H7 (cell line): Measurements from ENCODE around the gene RGS13. TPM values are rescaled to one million over a fixed set of nuclear protein-coding genes. Genes with fewer than 3 reads are reported as not detected.

Experiments
- DNase-seq: peaks from one replicate; pipeline ENCODE4 v3.0.0; 2012
- H3K27me3 ChIP-seq: 2 replicates; pipeline ENCODE4 v1.6.0; 2011; ENCODE audit warnings: mild to moderate bottlenecking, low read length; ENCODE audit not compliant: control insufficient read depth, insufficient read depth
- H3K36me3 ChIP-seq: replicated peaks from 2 replicates; pipeline ENCODE4 v1.5.1; 2011; ENCODE audit warnings: low read length; ENCODE audit not compliant: control insufficient read depth, insufficient read depth
- H3K4me3 ChIP-seq: 2 replicates; pipeline ENCODE4 v1.5.1; 2011; ENCODE audit warnings: low read depth, mild to moderate bottlenecking, control low read depth, low read length, moderate library complexity; ENCODE audit not compliant: insufficient read depth
- total RNA-seq: library from RNA; depleted of rRNA; stranded (reverse); fragments of >200 nt; shearing (Covaris generic); gene quantifications from 2 replicates; pipeline ENCODE4 v1.2.3, GENCODE V29; 2014

Gene RGS13
- total RNA-seq, 1 experiment from 2014 or later = not detected

- DNase-seq = no peak
- Histone ChIP-seq H3K36me3 (no peaks in the 10 kb centered on the region), H3K27me3 (no peaks in the 10 kb centered on the region), H3K4me3 (no peak overlapping the region)
These were observed 27.3 kb upstream of the RGS13 start for GRCh38 chr1:192608671-192609070.

DNA sequence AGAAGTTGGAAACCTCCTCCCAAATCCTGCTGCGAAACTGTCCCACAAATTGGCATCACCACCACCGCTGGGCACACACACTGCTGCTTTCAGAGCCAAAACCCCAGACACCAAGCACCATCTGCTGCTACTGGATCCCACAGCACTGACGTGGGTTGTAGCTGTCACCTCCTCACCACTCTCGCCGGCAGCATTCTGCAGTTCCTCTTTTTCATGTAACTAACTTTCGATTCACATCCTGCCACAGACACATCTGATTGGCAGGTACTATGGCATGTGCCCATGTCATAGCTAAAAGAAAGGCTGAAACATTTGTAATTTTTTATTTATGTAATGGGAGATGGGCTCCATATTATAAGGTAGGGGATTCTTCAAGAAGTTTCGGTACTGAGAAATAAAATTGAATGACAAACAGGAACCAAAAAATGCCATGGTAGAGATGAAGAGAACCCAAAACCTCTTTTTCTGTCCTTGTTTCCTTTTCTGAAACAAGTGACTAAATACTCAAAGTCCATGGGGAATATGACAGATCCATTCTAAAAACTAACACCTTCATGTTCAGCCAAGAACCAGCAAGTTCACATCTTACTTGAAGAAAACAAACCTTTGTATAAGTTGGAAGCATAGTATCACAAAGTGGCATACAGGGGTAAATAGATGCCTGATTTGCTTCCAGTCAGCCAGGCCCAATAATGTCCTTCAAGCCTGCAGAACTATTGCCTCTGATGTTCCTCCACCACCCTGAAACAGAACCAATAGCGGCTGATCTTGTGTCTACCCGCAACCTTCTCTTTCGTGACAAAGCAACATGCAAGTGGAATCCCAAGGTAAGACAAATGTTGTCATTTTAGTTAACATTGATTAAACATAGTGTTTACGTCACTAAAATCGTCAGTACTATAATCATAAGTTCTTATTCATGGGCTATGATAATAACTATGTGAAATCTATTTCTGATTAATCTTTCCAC is 26.6 kb upstream of the RGS13 start:
- H3K27me3 ChIP-seq = no peaks in the 10 kb centered on the region
- no peak overlapping the region for H3K4me3 ChIP-seq
- no peaks in the 10 kb centered on the region for H3K36me3 ChIP-seq
- no peak for DNase-seq

DNA sequence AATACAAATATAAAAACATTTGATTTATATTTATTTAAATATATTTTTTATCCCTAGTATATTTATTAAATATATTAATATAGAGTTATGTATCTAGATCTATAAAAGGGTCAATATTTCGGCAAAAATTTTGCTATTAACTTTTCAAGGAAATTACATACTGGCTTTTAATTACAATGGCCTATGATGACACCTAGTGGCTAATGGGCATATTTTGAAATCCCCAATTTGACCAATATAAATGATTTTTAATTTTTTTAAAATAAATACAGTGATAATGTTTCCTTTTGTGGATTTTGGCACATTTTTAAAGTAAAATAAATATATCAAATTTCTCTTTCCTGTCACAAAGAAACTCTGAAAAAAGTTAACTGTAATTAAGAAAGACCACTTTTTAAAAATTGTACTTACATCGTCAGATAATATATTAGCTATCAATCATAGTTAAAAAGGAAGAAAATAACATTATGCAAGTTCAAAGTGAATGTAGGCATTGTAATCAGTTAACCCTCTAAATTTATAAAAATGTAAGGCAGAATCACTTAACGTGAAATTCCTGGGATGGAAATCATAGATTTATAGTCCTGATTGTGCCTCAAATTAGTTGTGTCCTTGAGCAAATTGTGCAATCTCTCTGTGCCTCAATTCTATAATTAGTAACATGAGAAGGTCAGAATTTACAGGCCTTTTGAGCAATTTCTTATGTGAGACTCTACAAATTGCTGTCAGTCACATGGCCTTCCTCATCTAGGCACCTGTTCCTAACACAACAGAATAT is 25.6 kb upstream of the RGS13 start:
- peak; percentile 3 for DNase-seq
- Histone ChIP-seq H3K4me3 (no peak overlapping the region), H3K36me3 (no peaks in the 10 kb centered on the region), H3K27me3 (no peaks in the 10 kb centered on the region)

DNA sequence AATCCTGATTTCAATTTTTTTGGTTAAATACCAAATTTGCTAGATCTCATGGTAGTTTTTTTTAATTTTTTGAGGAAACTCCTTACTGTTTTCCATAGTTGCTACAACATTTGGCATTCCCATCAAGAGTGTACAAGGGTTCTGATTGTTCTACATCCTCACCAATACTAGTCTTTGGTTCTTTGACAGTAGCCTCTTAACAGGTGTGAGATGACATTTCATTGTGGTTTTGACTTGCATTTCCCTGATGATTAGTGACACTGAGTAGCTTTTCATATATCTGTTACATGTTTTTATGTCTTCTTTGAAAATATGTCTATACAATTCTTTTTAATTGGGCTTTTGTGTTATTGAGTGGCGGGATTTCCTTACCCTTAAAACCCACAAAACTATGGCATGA is 20.9 kb upstream of the RGS13 start:
- Histone ChIP-seq H3K4me3 (no peak overlapping the region), H3K36me3 (no peaks in the 10 kb centered on the region), H3K27me3 (no peaks in the 10 kb centered on the region)
- DNase-seq = no peak

DNA sequence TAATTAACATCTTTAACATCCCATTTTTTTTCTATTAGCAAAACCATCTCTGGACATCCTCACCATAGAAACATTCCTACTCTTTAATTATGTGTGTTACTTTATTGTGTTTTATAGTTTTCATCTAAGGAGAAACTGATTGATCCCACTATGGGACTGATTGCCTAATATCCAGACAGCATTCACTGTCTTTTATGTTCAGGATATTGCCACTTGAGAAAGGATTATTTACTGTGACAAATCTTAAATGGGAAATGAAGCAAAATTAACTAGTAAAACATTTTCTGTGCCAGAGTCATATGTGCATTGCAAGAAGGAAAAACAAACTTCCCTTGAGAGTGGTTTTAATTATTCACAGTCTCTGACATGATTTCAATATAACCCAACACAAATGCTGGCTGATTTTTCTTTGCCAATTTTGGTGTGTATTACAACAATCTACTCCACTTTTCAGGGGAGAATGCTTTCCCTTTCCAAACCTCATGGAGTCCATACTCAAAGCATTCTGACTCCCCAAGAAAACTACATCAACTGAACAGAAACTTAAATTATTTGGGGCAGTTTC is 15.8 kb upstream of the RGS13 start:
- no peaks in the 10 kb centered on the region for H3K27me3 ChIP-seq
- no peak overlapping the region for H3K4me3 ChIP-seq
- H3K36me3 ChIP-seq = no peaks in the 10 kb centered on the region
- no peak for DNase-seq

DNA sequence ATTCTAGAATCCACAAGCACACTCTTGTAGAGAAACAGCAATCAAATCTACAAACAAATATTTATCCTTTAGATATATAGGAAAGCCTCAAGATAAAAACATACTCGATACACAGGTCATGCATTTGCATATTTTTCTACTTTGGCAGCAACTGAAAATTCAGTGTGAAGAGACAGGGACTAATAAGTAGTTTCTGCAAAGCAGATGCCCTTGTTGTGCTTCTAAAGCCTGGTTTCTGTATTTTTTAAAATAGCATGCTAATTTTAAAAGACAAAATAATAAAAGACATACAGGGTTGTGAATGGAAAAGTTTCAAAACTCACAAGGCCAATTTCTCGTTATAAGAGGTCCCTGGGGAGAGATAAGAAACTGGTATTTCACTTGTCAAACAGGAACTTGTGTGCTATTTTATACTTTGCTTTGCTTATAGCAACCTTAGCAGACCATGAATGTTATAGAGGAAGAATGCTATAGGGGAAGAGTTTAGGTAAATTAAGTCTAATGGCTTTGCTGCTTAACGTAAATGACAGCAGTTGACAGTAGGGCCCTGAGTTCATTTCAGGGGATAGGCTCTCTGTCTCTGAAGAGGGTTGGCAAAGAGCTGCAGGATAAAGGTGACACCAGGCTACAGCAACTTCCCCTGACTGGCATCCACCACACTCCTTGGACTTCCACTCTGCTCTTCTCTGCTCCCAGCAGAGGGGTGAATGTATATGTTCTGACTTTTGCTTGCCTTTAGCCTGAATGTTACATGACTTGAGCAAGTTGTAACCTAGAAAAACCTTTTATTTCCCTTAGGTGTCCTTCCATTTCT is 9.4 kb upstream of the RGS13 start:
- Histone ChIP-seq H3K4me3 (no peak overlapping the region), H3K27me3 (no peaks in the 10 kb centered on the region), H3K36me3 (no peaks in the 10 kb centered on the region)
- DNase-seq = no peak

GRCh38 chr1:192627901-192628300 is 8.0 kb upstream of the RGS13 start:
- H3K36me3 ChIP-seq = no peaks in the 10 kb centered on the region
- H3K27me3 ChIP-seq = no peaks in the 10 kb centered on the region
- DNase-seq = no peak
- no peak overlapping the region for H3K4me3 ChIP-seq

DNA sequence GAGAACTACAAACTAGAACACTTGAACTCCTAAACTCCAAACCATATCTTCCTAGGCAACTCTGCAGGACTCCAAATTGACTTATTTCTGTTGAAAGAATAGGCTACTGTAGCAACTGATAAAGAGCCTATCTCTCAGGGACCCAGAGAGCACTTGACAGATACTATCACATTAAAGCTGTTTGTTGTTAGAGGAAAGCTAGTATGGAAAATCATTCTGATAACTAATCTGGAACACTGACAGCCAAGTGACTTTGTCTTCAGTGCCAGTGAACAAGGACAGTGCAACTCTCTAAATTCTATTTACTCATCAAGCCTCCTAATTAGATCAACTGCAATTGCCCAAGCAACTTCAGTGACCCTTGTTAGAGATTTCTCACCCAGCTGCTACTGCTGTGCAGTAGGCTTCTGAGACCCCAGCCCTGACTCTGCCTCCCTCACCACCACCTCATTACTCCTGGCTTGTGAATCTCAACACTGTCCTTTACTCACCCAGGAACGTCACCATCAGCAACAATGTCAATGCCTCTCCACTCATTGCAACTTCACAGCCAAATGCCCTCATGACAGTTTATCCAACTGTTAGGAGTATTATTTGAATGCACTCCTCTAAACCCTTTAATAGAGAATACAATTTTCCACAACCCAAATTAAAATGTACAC is 7.4 kb upstream of the RGS13 start:
- DNase-seq = no peak
- Histone ChIP-seq H3K27me3 (no peaks in the 10 kb centered on the region), H3K36me3 (no peaks in the 10 kb centered on the region), H3K4me3 (no peak overlapping the region)

GRCh38 chr1:192629612-192630011 is 6.3 kb upstream of the RGS13 start:
- Histone ChIP-seq H3K27me3 (no peaks in the 10 kb centered on the region), H3K4me3 (no peak overlapping the region), H3K36me3 (no peaks in the 10 kb centered on the region)
- no peak for DNase-seq

DNA sequence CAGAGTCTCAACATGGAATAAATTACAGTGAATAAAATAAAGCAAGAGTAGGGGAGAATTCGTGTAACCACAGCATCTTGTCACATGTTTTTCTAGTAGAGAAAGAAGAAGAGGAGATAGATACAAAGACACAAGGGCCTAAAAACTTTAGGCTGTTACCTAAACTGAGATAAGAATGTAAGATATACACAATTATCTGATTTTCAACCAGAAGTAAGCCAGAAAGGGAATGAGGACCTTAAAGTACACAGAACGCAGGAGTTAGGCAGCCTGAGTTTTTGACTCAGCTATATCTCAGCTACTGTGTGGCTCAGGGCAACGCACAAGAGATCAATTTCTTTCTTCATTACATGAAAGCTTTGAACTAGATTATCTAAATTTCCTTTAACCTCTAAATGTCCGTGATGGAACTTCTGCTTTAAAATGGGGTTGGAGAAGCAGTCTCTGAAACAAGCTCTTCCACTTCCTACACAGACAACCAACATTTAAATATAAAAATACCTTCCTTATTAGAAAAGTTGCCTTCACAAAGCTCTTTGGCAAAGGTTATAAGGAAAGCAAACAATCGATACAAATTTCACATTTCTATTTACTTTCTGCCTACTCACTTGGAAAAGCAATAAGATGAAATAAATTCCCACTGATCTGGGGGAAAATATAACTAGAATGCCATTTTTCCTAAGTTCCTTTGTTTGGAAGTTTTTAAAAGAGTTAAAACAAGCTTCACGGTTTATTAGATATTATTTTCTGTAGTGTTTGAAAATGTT is 5.2 kb upstream of the RGS13 start:
- no peaks in the 10 kb centered on the region for H3K27me3 ChIP-seq
- DNase-seq = no peak
- no peak overlapping the region for H3K4me3 ChIP-seq
- H3K36me3 ChIP-seq = no peaks in the 10 kb centered on the region

DNA sequence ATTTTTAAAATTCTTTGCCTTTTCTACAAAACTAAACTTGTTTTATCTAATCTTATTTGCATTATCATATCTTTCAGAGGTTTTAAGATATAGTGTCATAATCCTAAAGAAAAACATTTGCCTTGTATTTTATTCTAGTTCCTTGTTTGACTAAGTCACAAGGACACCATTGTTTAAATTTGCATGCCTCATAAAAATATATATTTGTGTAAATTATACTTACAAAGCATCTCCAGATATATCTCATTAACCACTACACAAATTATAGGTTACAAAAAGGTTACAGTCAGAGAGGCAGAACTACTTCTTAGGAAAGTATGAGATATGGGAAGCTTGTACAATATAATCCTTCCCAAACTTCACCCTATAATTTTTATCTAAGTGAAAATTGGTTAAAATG is 4.2 kb upstream of the RGS13 start:
- H3K4me3 ChIP-seq = no peak overlapping the region
- H3K36me3 ChIP-seq = no peaks in the 10 kb centered on the region
- no peaks in the 10 kb centered on the region for H3K27me3 ChIP-seq
- DNase-seq = no peak

DNA sequence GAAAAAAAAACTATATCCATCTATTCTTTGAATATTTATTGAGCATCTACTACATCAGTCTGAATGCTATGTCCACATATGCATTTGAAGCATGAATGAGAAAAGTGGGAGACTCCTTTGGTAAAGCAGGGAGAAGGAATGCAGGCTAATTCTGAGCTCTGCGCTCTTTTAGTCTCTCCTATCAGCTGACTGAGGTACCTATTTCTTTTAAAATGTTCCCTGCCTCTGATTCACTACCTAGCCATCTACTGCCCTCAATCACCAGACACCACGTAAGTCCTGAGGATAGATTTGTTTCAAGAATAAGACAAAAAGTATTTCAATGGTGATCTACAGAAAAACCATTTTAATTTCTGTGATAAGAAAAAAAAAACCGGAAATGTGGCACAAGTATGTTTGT is 3.8 kb upstream of the RGS13 start:
- Histone ChIP-seq H3K27me3 (no peaks in the 10 kb centered on the region), H3K4me3 (no peak overlapping the region), H3K36me3 (no peaks in the 10 kb centered on the region)
- DNase-seq = no peak
